ENCODE results near the gene ING1.

GRCh38 chr13:110697842-110698241 is 15.7 kb upstream of the ING1 start:
- TF ChIP-seq CTCF (IDR thresholded peaks at IDR 0.05 in 8 of 11, conservative IDR thresholded peaks at IDR 0.05 in 3 of 11): no peak
- no peak for TF ChIP-seq POLR2AphosphoS5 (IDR thresholded peaks at IDR 0.05)

Measured in spleen (tissue), 7 donors.